Ishikawa (cell line): Measurements from ENCODE around the gene JPH3.

Experiments used
- CEBPB ChIP-seq: IDR thresholded peaks from 2 replicates; pipeline ENCODE4 v1.6.1; 2012
- EGR1 ChIP-seq: IDR thresholded peaks from 2 replicates; pipeline ENCODE4 v1.6.1; 2012
- EP300 ChIP-seq: IDR thresholded peaks from 2 replicates; pipeline ENCODE4 v1.6.1; 2012; ENCODE audit warnings: borderline replicate concordance
- TF ChIP-seq, protein P1 (sequence below): IDR thresholded peaks from 2 replicates; pipeline ENCODE4 v1.6.1; 2012
- TF ChIP-seq, protein P2 (sequence below): IDR thresholded peaks from 2 replicates; pipeline ENCODE4 v1.6.1; 2012; ENCODE audit warnings: low read depth, mild to moderate bottlenecking

DNA sequence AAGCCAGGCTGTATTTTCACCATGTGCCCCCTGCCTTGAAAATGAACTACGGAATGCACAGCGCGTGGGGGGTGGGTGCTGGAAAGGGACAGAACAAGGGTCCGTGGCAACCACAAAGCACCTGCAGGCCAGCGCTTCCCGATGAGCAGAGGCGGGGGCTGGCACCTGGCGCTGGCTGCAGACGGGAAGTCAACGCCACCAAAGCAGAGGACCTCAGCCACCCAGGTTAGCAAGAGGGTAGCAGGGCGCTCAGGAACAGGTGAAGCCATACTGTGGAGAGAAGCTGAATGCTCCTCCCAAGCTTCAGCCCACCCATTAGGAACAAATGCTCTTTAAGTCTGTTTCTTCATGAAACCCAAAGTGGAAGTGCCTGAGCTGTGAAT, 98.8 kb downstream of the JPH3 start:
- no peak for TF ChIP-seq EGR1
- TF ChIP-seq CEBPB, result no peak
- TF ChIP-seq EP300, result no peak
- TF ChIP-seq, protein P1, sequence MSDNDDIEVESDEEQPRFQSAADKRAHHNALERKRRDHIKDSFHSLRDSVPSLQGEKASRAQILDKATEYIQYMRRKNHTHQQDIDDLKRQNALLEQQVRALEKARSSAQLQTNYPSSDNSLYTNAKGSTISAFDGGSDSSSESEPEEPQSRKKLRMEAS, result no peak
- TF ChIP-seq, protein P2, sequence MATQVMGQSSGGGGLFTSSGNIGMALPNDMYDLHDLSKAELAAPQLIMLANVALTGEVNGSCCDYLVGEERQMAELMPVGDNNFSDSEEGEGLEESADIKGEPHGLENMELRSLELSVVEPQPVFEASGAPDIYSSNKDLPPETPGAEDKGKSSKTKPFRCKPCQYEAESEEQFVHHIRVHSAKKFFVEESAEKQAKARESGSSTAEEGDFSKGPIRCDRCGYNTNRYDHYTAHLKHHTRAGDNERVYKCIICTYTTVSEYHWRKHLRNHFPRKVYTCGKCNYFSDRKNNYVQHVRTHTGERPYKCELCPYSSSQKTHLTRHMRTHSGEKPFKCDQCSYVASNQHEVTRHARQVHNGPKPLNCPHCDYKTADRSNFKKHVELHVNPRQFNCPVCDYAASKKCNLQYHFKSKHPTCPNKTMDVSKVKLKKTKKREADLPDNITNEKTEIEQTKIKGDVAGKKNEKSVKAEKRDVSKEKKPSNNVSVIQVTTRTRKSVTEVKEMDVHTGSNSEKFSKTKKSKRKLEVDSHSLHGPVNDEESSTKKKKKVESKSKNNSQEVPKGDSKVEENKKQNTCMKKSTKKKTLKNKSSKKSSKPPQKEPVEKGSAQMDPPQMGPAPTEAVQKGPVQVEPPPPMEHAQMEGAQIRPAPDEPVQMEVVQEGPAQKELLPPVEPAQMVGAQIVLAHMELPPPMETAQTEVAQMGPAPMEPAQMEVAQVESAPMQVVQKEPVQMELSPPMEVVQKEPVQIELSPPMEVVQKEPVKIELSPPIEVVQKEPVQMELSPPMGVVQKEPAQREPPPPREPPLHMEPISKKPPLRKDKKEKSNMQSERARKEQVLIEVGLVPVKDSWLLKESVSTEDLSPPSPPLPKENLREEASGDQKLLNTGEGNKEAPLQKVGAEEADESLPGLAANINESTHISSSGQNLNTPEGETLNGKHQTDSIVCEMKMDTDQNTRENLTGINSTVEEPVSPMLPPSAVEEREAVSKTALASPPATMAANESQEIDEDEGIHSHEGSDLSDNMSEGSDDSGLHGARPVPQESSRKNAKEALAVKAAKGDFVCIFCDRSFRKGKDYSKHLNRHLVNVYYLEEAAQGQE, result no peak
